HG03354 (cell line): ENCODE data around the gene SPAG6.

Experiments
- ATAC-seq: cut with Tn5 transposase; IDR thresholded peaks from one replicate; pipeline ENCODE4 v1.9.1; 2021; ENCODE audit warnings: mild to moderate bottlenecking; ENCODE audit not compliant: unreplicated experiment, poor library complexity, severe bottlenecking

Gene SPAG6

DNA sequence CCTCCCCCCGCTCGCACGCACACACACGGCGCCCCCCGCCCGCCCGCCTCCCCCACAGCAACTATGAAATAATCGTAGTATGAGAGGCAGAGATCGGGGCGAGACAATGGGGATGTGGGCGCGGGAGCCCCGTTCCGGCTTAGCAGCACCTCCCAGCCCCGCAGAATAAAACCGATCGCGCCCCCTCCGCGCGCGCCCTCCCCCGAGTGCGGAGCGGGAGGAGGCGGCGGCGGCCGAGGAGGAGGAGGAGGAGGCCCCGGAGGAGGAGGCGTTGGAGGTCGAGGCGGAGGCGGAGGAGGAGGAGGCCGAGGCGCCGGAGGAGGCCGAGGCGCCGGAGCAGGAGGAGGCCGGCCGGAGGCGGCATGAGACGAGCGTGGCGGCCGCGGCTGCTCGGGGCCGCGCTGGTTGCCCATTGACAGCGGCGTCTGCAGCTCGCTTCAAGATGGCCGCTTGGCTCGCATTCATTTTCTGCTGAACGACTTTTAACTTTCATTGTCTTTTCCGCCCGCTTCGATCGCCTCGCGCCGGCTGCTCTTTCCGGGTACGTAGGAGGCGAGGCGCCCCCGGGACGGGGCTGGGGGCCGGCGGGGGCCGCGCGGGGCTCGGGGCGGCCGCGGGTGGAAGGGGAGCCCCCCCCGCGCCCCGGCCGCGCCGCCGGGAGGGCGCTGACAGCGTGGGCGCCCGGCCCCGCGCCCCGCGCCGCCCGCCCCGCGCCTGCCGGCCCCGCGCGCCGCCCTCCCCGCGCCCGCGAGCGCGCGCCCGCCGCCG lies 24.0 kb upstream of the SPAG6 start:
- peak; percentile 33 for ATAC-seq

DNA sequence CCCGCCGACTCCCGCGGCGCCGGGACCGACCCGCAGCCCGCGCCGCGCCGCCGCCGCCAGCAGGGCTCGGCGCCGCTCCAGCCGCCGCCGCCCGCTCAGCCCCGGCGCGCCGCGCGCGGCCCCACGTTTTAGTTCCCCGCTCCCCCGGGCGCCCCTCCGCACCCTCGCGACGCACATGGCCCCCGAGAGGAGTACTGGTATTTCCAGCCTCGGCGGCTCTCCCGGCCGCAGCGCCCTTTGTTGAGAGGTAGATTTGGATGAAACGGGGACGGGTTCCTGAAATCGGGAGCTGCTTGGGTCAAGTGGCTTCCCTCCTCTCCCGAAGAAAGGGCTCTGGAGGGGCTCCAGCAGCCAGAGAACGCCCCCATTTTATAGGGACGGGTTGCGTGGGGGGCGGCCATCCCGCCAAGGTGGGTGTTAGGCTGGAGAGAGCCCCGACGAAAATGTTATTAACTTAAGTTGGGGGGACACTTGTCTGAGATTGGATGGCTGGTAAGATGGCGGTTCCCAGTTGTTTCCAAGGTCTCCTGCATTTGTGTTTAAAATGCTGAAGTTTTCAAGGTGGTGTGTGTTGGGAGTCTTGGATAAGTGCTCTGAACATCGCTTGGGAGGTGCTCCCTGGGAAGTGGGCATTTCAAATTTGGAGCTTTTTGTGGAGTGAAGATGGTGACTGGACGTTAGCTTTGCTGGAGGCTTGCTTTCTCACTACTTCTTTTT lies 23.2 kb upstream of the SPAG6 start:
- ATAC-seq: peak; percentile 8

GRCh38 chr10:22322641-22323160 lies 22.6 kb upstream of the SPAG6 start:
- no peak for ATAC-seq

DNA sequence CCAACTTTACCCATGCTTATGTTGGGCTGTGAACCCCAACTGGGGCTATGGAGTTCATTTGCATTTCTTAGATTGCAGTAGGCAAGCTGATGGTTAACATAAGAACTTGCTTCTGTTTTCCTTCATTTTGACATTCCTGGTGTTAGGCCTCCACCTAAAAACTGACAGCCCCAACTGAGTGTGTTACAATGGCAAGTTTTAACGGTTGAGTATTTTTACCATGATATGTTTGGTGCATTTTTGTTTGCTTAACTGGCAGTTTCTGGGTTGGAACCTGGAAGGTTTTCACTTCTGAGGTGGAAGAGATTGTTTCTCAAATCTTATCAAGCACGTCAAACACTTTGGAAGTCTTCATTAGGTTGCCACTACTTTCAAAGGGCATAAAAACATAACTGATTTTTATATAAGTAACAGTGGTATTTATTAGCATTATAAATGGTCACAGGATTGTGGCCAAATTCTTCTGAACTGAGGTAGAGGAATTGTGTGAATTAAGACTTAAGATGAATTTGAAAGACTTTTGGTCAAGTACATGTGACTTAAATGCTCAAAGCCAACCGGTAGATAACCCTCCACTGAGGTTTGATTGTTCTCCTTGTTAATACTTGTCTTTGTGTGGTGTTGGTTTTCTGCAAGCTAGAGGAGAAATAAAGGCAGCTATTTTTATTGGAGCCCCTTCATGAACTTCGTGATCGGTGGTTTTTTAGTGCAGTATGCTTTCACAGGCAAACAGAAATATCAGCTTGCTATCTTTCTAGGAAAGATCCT lies 21.6 kb upstream of the SPAG6 start:
- no peak for ATAC-seq

- ATAC-seq: no peak
Observed at GRCh38 chr10:22324413-22324812, 20.9 kb upstream of the SPAG6 start.

GRCh38 chr10:22324893-22325271 lies 20.4 kb upstream of the SPAG6 start:
- no peak for ATAC-seq

DNA sequence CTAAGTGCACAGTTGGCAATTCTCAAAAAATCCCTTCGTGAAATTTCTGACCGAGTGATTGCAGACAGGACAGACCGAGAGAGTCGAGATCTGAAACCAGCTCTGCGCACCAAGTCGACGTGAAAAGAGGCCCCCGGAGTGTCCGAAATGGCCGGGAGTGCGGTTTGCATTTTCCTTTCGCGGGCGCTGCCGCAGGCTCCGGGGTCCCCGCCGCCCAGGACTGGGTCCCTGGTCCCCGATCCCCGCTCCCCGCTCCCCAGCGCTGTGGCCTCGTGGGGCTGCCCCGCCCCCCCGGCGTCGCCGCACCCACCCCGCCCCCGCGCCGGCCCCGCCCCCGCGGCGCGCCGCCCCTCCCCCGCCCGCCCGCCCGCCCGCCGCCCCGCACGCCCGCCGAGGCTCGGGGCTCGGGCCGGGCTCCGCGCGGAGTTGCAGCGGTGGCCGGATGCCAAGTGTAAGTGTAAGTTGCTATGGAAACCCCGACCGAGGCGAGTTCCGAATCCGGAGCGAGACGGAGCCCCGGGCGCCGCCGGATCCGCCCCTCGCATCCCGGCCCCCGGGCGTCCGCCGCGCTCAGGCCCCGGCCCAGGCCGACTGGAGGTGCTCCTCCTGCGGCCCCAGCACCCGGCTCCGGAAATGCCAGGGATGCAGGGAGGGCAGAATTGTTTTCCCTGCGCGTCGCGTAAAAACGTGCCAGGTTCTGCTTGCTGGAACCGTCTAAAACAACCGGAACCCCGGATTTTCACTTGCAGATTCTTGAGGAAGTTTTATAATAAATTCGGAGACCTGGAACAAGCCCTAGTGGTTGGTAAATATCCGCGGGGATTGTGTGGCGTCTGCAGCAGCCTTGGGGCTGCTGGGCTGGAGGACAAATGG lies 19.8 kb upstream of the SPAG6 start:
- ATAC-seq: peak; percentile 60

DNA sequence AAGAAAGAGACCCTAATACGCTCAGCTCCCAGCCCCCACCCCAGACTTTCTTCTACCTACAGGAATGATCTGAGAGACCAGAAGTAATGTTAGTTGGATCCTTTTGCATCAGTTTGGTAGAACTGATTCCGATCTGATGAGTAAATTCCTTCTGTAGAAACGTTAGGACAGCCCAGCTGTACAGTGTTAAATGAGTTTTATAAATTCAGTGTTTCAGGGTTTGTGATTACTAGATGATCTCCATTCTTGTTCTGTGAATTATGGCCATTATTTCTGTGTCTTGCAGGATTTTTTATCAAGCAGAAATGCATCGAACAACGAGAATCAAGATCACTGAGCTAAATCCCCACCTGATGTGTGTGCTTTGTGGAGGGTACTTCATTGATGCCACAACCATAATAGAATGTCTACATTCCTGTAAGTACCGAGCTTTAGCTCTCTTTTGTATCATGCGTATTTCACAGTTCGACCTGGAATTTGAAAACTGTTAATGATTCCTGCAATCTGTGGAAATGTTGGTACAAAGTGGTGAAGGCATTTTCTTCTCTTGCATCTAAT lies 19.1 kb upstream of the SPAG6 start:
- ATAC-seq: no peak

DNA sequence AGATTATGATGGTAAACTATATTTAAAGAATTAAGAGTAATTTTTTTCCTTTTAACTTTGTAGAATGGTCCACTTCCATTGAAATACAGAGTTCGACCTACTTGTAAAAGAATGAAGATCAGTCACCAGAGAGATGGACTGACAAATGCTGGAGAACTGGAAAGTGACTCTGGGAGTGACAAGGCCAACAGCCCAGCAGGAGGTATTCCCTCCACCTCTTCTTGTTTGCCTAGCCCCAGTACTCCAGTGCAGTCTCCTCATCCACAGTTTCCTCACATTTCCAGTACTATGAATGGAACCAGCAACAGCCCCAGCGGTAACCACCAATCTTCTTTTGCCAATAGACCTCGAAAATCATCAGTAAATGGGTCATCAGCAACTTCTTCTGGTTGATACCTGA lies 16.1 kb upstream of the SPAG6 start:
- ATAC-seq: no peak

- no peak for ATAC-seq
Observed at GRCh38 chr10:22332116-22332692, 13.1 kb upstream of the SPAG6 start.

GRCh38 chr10:22333167-22333974 lies 11.9 kb upstream of the SPAG6 start:
- ATAC-seq: no peak

- ATAC-seq: no peak
Observed at GRCh38 chr10:22333975-22334282, 11.4 kb upstream of the SPAG6 start.

DNA sequence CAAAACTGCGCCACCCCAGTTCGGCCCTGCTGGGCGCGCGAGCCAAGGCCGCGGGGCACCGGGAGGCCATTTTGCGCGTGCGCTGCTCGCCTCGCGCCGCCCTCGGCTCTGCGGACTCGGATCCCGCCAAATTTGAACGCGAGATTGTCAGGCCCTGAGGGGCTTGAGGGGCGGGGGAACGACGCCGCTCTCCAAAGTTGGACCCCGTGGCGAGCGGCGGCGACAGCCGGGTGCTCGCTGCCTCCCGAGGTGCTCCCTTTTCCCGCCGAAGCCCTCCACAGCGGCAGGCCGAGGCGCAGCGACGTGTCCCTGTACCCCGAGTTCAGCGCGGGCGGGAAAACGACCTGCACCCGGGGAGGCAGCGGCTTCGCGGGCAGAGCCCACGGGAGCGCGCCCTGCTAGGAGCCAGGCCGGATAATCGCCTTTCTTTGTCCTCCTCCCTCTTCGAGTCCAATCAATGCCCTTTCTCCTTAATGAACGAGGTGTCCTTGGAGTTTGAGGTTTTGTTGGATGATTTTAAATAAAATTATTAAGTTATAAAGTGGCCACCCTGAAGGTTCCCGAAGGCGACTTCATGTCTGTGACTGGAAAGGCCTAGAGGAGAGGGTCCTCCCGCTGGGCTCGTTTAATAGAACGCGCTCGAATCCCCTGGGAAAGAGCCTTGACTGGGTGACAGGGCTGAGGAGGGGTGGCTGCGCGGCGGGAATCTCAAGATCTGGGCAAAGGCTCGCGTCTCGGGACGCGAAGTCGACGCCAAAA lies 10.7 kb upstream of the SPAG6 start:
- no peak for ATAC-seq

DNA sequence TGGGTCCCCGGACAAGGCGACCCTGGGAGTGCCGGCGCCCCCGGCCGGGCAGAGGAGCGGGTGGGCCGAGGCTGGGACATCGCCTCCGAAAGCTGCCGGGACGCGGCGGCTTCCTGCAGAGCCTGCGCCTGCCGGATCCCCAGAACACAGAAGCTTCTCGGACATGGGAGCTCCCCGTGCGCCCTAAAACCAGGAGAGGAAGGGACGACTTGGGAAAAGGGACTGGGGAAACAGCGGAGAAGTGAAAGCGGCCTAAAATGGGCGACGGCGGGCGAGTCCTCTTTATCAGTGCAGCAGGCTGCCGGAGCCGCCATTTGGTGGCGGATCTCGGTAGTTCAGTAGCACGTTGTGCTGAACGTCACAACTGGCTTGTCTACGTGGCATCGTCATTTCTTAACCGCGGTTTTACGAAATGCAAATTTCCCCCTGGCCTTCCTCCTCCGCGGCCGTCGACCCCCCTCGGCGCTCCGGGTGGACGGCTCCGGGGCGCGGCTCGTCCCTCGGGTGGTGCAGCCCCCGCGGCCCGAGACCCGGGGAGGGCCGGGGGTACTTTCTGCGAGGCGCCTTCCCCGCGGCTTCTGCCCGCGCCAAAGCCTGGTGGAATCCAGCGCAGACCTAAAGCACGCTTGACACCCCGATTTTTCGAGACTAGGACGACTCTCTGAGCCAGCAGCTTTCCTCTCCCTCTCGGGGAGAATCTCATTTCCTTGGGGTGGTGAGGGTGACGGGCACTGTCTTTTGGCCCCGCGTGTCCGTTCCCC lies 9.9 kb upstream of the SPAG6 start:
- peak; percentile 67 for ATAC-seq

DNA sequence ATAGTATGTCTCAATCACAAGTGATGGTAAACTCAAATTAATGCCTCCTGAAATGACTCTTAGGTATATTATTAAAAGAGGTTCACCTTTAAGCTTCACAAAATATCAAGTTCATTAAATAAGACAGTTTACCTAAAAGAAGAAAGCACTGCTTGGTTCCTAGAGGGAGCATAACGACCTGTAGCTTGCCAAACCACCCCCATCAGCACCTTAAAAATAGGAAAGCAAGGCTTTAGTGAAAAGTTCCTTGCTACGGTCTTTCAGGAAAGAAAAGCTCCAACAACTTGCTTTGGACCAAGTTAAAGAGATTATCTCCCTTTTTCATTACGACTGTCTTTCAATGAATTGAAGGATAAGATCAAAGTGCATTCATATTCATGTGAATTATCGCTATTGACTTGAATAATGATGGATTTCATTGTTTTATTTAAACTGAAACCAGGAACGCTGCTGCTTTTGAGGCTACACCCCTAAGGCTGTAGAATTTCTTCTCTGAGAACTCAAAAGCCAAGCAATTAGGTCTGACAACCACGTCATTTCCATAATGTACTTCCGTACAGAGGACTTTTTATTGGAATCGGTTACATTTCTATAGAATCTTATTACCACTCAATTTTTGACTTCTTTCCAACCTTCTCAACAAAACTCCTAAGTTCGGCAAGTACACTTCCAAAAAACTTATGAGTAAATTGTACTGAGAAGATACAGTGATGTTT lies 7.0 kb upstream of the SPAG6 start:
- ATAC-seq: no peak

DNA sequence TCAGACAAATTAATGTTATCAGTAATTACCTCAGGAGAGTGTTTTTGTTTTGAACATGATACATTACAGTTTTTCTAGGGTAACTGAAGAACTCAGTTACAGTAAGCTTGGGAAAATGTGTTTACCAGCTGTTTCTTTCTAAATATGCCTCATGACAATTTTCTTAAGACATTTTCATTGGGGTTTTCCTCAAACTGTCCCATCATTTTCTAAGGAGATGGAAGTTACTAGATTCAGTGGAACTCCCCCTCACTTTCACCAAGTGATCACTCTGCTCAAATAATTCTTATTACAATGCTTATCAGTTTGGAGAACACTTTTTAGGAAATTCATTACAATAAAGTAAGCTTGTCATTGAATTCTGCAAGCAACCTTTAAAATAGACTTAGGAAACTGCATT lies 6.4 kb upstream of the SPAG6 start:
- ATAC-seq: no peak
